GM12878 (cell line): Measurements from ENCODE around the gene KPNA1. TPM values are rescaled to one million over a fixed set of nuclear protein-coding genes. Genes with fewer than 3 reads are reported as not detected.

Experiments used
- ATAC-seq: fragments of 200-7000 bp; cut with Tn5 transposase; 3 replicates; pipeline ENCODE4 v1.9.1; 2020; ENCODE audit warnings: mild to moderate bottlenecking, moderate library complexity
- BruUV-seq: library from RNA; stranded (reverse); fragments of 400-500 nt; replicated peaks from 2 replicates; lab custom pipeline; 2021; lab: Mats Ljungman, UMichigan
- CTCF ChIA-PET: fragments of 300-600 bp; sonication (Branson Sonifier 250); formaldehyde crosslinking; extraction: SDS; loops from one replicate; lab custom pipeline; 2021; ENCODE audit warnings: inconsistent platforms; lab: Yijun Ruan, JAX
- POLR2A ChIA-PET: fragments of 350-600 bp; formaldehyde crosslinking; extraction: SDS; loops from one replicate; lab custom pipeline; 2021; ENCODE audit warnings: inconsistent platforms; lab: Charles Lee
- RAD21 ChIA-PET: fragments of 300-600 bp; sonication (Branson Sonifier 250); formaldehyde crosslinking; loops from one replicate; lab custom pipeline; 2023; ENCODE audit warnings: antibody characterized with exemption; ENCODE audit not compliant: unreplicated experiment; lab: Charles Lee
- SMC1A ChIA-PET: fragments of 300-600 bp; sonication (Branson Sonifier 250); formaldehyde crosslinking; loops from one replicate; lab custom pipeline; 2023; ENCODE audit not compliant: unreplicated experiment, uncharacterized antibody; lab: Charles Lee
- DNase-seq: peaks from one replicate; pipeline ENCODE4 v3.0.0-alpha.2; 2011; ENCODE audit warnings: low read depth, low spot score
- FAIRE-seq: peaks from 3 replicates; lab custom pipeline; 2011; peaks lifted over from hg19 to GRCh38; lab: Jason Lieb, UNC
- H2AFZ ChIP-seq: 2 replicates; pipeline ENCODE4 v1.6.0; 2011; ENCODE audit warnings: low read depth, low read length, control low read depth; ENCODE audit not compliant: control insufficient read depth
- H3K27ac ChIP-seq: 2 replicates; pipeline ENCODE4 v1.5.1; 2011; ENCODE audit warnings: control low read depth; ENCODE audit not compliant: control insufficient read depth, insufficient read depth
- H3K27me3 ChIP-seq, 2 experiments: replicated peaks in 1 of 2; 2 replicates each; pipeline versions ENCODE4 v1.6.0 to v1.6.1; 2011; ENCODE audit warnings: low read length in 1 of 2; ENCODE audit not compliant: control insufficient read depth in 2 of 2, insufficient read depth in 2 of 2
- H3K36me3 ChIP-seq, 2 experiments: 2 replicates each; pipeline ENCODE4 v1.5.1; 2011; ENCODE audit warnings: low read length in 1 of 2; ENCODE audit not compliant: control insufficient read depth in 2 of 2, insufficient read depth in 2 of 2
- H3K4me1 ChIP-seq: 2 replicates; pipeline ENCODE4 v1.6.1; 2011; ENCODE audit warnings: mild to moderate bottlenecking, low read length, moderate library complexity, mixed read lengths; ENCODE audit not compliant: control insufficient read depth, insufficient read depth
- H3K4me2 ChIP-seq: 2 replicates; pipeline ENCODE4 v1.6.0; 2011; ENCODE audit warnings: control low read depth; ENCODE audit not compliant: control insufficient read depth, insufficient read depth
- H3K4me3 ChIP-seq: fragments of 200-600 bp; sonication (generic); 2 replicates; pipeline ENCODE4 v1.5.1; 2016
- H3K79me2 ChIP-seq: 2 replicates; pipeline ENCODE4 v1.6.0; 2011; ENCODE audit warnings: low read length; ENCODE audit not compliant: control insufficient read depth, insufficient read depth
- H3K9ac ChIP-seq: 2 replicates; pipeline ENCODE4 v1.8.0; 2011; ENCODE audit warnings: low read length, control low read depth, mixed read lengths; ENCODE audit not compliant: control insufficient read depth, insufficient read depth
- H3K9me3 ChIP-seq: replicated peaks from 3 replicates; pipeline ENCODE4 v1.5.1; 2011; ENCODE audit warnings: mild to moderate bottlenecking, low read length; ENCODE audit not compliant: control insufficient read depth, insufficient read depth
- H4K20me1 ChIP-seq: 2 replicates; pipeline ENCODE4 v1.6.0; 2011; ENCODE audit not compliant: control insufficient read depth, insufficient read depth
- MTA2 ChIP-seq: fragments of 450-650 bp; IDR thresholded peaks from 2 replicates; pipeline ENCODE4 v1.6.1; 2016; ENCODE audit warnings: low read depth, mild to moderate bottlenecking, moderate library complexity
- NFIC ChIP-seq: IDR thresholded peaks from 2 replicates; pipeline ENCODE4 v1.6.1; 2012; ENCODE audit warnings: low read depth, mild to moderate bottlenecking, inconsistent platforms, low read length, moderate library complexity
- NFYA ChIP-seq: IDR thresholded peaks from 2 replicates; pipeline ENCODE4 v1.6.1; 2011; ENCODE audit warnings: low read depth, mild to moderate bottlenecking, low read length, improper control_type of control experiment, borderline replicate concordance
- STAT1 ChIP-seq: fragments of 450-650 bp; conservative IDR thresholded peaks from 2 replicates; pipeline ENCODE4 v1.6.1; 2014; ENCODE audit warnings: antibody characterized with exemption, mild to moderate bottlenecking
- WRNIP1 ChIP-seq: IDR thresholded peaks from 2 replicates; pipeline ENCODE4 v1.6.1; 2011; ENCODE audit warnings: low read depth, low read length, improper control_type of control experiment, borderline replicate concordance
- YBX1 ChIP-seq: fragments of 450-650 bp; IDR thresholded peaks from 2 replicates; pipeline ENCODE4 v1.6.1; 2016; ENCODE audit warnings: antibody characterized with exemption
- ZSCAN29 ChIP-seq: fragments of 450-650 bp; IDR thresholded peaks from 2 replicates; pipeline ENCODE4 v1.6.1; 2017; ENCODE audit warnings: mild to moderate bottlenecking, moderate library complexity
- ZZZ3 ChIP-seq: IDR thresholded peaks from 2 replicates; pipeline ENCODE4 v1.6.1; 2011; ENCODE audit warnings: low read depth; ENCODE audit not compliant: control insufficient read depth, insufficient read length
- WGBS: methylation state at CpG from one replicate; pipeline ENCODE4 v1.1.6; 2016; ENCODE audit warnings: low lambda C conversion rate; ENCODE audit not compliant: insufficient replicate concordance, insufficient coverage; ENCODE audit errors: missing lambda C conversion rate; 5-methylcytosine and 5-hydroxymethylcytosine counted together
- in situ Hi-C: fragments of 300-500 bp; cut with MboI; formaldehyde crosslinking; loops from 9 replicates; pipeline ENCODE4 v1.14.3; 2018; ENCODE audit warnings: mixed read lengths
- intact Hi-C: fragments of 100-400 bp; cut with micrococcal nuclease; formaldehyde crosslinking; loops from one replicate; pipeline ENCODE4 v1.14.2; 2022; ENCODE audit not compliant: unreplicated experiment
- polyA plus RNA-seq, 11 experiments: library from polyadenylated mRNA; depleted of rRNA in 4 of 11; unstranded in 6 of 11; stranded (reverse) in 5 of 11; fragments of >200 nt; fragmentation: Nextera tagmentation in 4 of 11; fragmentation: Illumina TruSeq in 1 of 11; extraction: Ambion mirVana in 4 of 11; extraction: Trizol in 1 of 11; gene quantifications; 1 replicate in 1 of 11; 2 replicates in 10 of 11; pipeline versions ENCODE4 v1.2.1 to v1.2.3, GENCODE V29; 2011 to 2016; ENCODE audit warnings: inconsistent platforms in 2 of 11, missing spikeins in 2 of 11, low read depth in 1 of 11
- total RNA-seq, 4 experiments: library from RNA; depleted of rRNA in 3 of 4; stranded (reverse); fragments of >200 nt in 3 of 4; fragmentation: Illumina TruSeq in 1 of 4; extraction: Trizol in 1 of 4; gene quantifications; 2 replicates each; pipeline versions ENCODE4 v1.2.1 to v1.2.3, GENCODE V29; 2013 to 2021
- TF ChIP-seq, protein P1 (sequence below): fragments of 450-650 bp; IDR thresholded peaks from 2 replicates; pipeline ENCODE4 v1.6.1; 2017; ENCODE audit warnings: mild to moderate bottlenecking, moderate library complexity
- TF ChIP-seq, protein P2 (sequence below): fragments of 450-650 bp; IDR thresholded peaks from 2 replicates; pipeline ENCODE4 v1.6.1; 2017; ENCODE audit warnings: mild to moderate bottlenecking
- TF ChIP-seq, protein P3 (sequence below): fragments of 450-650 bp; IDR thresholded peaks from 2 replicates; pipeline ENCODE4 v1.6.1; 2014; ENCODE audit warnings: mild to moderate bottlenecking
- TF ChIP-seq, protein P4 (sequence below): fragments of 450-650 bp; formaldehyde crosslinking; IDR thresholded peaks from 2 replicates; pipeline ENCODE4 v1.4.0; 2022; ENCODE audit warnings: mild to moderate bottlenecking, moderate library complexity

KPNA1 gene
- total and polyA plus RNA-seq, 10 of the 15 experiments (the other 5 are each of a cell fraction or from before 2014, with no cell fraction given) = 8.5 to 52.7 (median 41.0) TPM

DNA sequence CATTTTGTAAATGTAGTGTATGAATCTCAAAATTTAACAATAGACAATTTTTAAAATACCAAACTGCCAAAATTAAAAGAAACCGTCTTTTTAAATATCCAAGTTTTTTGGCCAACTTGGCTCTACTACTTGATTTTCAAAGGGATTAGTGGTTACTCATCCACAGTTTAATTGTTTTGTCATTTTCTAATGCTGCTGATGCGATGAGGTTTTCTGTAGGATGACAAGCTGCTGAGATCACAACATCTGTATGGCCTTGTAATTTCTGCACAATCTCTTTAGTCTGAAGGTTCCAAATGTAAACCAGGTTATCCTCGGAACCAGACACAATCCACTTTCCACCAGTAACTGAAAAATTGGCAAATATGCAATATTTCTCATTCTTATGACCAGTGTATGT lies 100.3 kb downstream of the KPNA1 start (continued):
- TF ChIP-seq, protein P1, sequence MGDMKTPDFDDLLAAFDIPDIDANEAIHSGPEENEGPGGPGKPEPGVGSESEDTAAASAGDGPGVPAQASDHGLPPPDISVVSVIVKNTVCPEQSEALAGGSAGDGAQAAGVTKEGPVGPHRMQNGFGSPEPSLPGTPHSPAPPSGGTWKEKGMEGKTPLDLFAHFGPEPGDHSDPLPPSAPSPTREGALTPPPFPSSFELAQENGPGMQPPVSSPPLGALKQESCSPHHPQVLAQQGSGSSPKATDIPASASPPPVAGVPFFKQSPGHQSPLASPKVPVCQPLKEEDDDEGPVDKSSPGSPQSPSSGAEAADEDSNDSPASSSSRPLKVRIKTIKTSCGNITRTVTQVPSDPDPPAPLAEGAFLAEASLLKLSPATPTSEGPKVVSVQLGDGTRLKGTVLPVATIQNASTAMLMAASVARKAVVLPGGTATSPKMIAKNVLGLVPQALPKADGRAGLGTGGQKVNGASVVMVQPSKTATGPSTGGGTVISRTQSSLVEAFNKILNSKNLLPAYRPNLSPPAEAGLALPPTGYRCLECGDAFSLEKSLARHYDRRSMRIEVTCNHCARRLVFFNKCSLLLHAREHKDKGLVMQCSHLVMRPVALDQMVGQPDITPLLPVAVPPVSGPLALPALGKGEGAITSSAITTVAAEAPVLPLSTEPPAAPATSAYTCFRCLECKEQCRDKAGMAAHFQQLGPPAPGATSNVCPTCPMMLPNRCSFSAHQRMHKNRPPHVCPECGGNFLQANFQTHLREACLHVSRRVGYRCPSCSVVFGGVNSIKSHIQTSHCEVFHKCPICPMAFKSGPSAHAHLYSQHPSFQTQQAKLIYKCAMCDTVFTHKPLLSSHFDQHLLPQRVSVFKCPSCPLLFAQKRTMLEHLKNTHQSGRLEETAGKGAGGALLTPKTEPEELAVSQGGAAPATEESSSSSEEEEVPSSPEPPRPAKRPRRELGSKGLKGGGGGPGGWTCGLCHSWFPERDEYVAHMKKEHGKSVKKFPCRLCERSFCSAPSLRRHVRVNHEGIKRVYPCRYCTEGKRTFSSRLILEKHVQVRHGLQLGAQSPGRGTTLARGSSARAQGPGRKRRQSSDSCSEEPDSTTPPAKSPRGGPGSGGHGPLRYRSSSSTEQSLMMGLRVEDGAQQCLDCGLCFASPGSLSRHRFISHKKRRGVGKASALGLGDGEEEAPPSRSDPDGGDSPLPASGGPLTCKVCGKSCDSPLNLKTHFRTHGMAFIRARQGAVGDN = no peak
- no peak for TF ChIP-seq ZZZ3
- TF ChIP-seq, protein P2, sequence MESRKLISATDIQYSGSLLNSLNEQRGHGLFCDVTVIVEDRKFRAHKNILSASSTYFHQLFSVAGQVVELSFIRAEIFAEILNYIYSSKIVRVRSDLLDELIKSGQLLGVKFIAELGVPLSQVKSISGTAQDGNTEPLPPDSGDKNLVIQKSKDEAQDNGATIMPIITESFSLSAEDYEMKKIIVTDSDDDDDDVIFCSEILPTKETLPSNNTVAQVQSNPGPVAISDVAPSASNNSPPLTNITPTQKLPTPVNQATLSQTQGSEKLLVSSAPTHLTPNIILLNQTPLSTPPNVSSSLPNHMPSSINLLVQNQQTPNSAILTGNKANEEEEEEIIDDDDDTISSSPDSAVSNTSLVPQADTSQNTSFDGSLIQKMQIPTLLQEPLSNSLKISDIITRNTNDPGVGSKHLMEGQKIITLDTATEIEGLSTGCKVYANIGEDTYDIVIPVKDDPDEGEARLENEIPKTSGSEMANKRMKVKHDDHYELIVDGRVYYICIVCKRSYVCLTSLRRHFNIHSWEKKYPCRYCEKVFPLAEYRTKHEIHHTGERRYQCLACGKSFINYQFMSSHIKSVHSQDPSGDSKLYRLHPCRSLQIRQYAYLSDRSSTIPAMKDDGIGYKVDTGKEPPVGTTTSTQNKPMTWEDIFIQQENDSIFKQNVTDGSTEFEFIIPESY = no peak
- TF ChIP-seq MTA2 = no peak

DNA sequence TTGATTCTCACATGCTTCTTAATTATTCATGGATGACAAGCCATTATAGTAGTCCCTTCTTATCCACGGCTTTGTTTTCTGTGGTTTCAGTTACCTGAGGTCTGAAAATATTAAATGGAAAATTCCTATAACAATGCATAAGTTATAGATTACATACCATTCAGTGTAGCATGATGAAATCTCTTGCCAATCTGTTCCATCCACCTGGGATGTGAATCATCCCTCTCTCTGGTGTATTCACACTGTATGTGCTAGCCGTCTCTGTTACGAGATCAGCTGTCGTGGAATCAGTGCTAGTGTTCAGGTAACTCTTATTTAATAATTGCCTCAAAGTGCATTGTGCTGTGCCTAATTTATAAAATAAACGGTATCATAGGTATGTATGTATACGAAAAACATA lies 104.1 kb downstream of the KPNA1 start:
- H3K4me1 ChIP-seq = peaks cover 8% of the 10 kb centered on the region; the same call in 1 of the 2 replicates
- POLR2A ChIA-PET = interaction anchor here (0.9 kb wide), 1 partner anchor 25 kb away, joined by 3 read pairs; no protein-coding TSS in a partner anchor
- no peak for DNase-seq
- no peaks in the 10 kb centered on the region for H3K27me3 ChIP-seq
- no TSS peak for BruUV-seq
- in situ Hi-C loops (no loop called here), intact Hi-C loops (no loop called here)
- no peaks in the 10 kb centered on the region for H4K20me1 ChIP-seq
- 85% methylated on average over 6 of the region's 6 CpGs for WGBS
- FAIRE-seq = no peak
- H3K9me3 ChIP-seq = no peaks in the 10 kb centered on the region
- H3K4me2 ChIP-seq = no peak overlapping the region
- H2AFZ ChIP-seq = no peak overlapping the region
- H3K9ac ChIP-seq = no peak overlapping the region
- no peak overlapping the region for H3K27ac ChIP-seq
- no peak for ATAC-seq
- CTCF ChIA-PET = interaction anchor here (0.6 to 1.9 kb wide), 5 partner anchors 17 to 312 kb away, joined by 3 to 7 read pairs (median 4); no protein-coding TSS in a partner anchor
- H3K36me3 ChIP-seq = peaks cover 4 to 11% of the 10 kb centered on the region in 2 experiments; a peak in 3 of 4 replicates
- peaks cover 16% of the 10 kb centered on the region for H3K79me2 ChIP-seq
- RAD21 ChIA-PET = interaction anchor here (1.3 kb wide), 1 partner anchor 26 kb away, joined by 6 read pairs; the partner anchor contains the start of gene FAM162A
- SMC1A ChIA-PET = interaction anchor here (0.6 to 7.4 kb wide), 3 partner anchors 19 to 171 kb away, joined by 3 to 70 read pairs (median 4); no protein-coding TSS in a partner anchor
- no peak overlapping the region for H3K4me3 ChIP-seq
- TF ChIP-seq YBX1 (no peak), STAT1 (no peak), MTA2 (no peak), WRNIP1 (no peak), ZSCAN29 (no peak), NFYA (no peak), NFIC (no peak)
- TF ChIP-seq, protein P3, sequence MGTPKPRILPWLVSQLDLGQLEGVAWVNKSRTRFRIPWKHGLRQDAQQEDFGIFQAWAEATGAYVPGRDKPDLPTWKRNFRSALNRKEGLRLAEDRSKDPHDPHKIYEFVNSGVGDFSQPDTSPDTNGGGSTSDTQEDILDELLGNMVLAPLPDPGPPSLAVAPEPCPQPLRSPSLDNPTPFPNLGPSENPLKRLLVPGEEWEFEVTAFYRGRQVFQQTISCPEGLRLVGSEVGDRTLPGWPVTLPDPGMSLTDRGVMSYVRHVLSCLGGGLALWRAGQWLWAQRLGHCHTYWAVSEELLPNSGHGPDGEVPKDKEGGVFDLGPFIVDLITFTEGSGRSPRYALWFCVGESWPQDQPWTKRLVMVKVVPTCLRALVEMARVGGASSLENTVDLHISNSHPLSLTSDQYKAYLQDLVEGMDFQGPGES = no peak
- TF ChIP-seq, protein P4, sequence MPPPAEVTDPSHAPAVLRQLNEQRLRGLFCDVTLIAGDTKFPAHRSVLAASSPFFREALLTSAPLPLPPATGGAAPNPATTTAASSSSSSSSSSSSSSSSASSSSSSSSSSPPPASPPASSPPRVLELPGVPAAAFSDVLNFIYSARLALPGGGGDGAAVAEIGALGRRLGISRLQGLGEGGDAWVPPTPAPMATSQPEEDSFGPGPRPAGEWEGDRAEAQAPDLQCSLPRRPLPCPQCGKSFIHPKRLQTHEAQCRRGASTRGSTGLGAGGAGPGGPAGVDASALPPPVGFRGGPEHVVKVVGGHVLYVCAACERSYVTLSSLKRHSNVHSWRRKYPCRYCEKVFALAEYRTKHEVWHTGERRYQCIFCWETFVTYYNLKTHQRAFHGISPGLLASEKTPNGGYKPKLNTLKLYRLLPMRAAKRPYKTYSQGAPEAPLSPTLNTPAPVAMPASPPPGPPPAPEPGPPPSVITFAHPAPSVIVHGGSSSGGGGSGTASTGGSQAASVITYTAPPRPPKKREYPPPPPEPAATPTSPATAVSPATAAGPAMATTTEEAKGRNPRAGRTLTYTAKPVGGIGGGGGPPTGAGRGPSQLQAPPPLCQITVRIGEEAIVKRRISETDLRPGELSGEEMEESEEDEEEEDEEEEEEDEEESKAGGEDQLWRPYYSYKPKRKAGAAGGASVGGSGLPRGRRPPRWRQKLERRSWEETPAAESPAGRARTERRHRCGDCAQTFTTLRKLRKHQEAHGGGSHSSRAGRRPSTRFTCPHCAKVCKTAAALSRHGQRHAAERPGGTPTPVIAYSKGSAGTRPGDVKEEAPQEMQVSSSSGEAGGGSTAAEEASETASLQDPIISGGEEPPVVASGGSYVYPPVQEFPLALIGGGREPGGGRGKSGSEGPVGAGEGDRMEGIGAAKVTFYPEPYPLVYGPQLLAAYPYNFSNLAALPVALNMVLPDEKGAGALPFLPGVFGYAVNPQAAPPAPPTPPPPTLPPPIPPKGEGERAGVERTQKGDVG (CRISPR knock-in tag) = no peak
